Keratinocyte (primary cell): ENCODE results near the gene SMG6.

Experiments used
- CTCF ChIP-seq, 3 experiments: IDR thresholded peaks in 1 of 3; conservative IDR thresholded peaks in 1 of 3; optimal IDR thresholded peaks in 1 of 3; 2 replicates in 2 of 3; 3 replicates in 1 of 3; pipeline versions ENCODE3 to v1.5.1; 2011; ENCODE audit warnings: low read length in 3 of 3, mild to moderate bottlenecking in 3 of 3, moderate library complexity in 2 of 3, control low read depth in 1 of 3, inconsistent platforms in 1 of 3; ENCODE audit not compliant: insufficient read depth in 2 of 3; ENCODE audit errors: extremely low read depth in 1 of 3
- EZH2 ChIP-seq: IDR thresholded peaks from one replicate; pipeline ENCODE4 v1.6.1; 2012; ENCODE audit warnings: inconsistent platforms, mild to moderate bottlenecking, low read length, moderate library complexity

GRCh38 chr17:2092253-2092652 lies 211.3 kb downstream of the SMG6 start:
- TF ChIP-seq CTCF (optimal IDR thresholded peaks at IDR 0.05 in 1 of 3, IDR thresholded peaks at IDR 0.05 in 1 of 3, conservative IDR thresholded peaks at IDR 0.05 in 1 of 3; ENCODE audit: extremely low read depth in 1 of 3, insufficient read depth in 2 of 3, low read length in 3 of 3) (peak in 2 of 3 experiments; percentile 16), EZH2 (no peak)
